HG03460 (cell line): ENCODE results near the gene ENOX2.
"Not testable (repeated sequence)": the region's sequence is repeated elsewhere in the genome, so short reads cannot be mapped to it uniquely, and the experiment has no call there.

Source experiments
- ATAC-seq: cut with Tn5 transposase; IDR thresholded peaks from one replicate; pipeline ENCODE4 v1.9.1; 2021; ENCODE audit not compliant: unreplicated experiment

ENOX2 gene

DNA sequence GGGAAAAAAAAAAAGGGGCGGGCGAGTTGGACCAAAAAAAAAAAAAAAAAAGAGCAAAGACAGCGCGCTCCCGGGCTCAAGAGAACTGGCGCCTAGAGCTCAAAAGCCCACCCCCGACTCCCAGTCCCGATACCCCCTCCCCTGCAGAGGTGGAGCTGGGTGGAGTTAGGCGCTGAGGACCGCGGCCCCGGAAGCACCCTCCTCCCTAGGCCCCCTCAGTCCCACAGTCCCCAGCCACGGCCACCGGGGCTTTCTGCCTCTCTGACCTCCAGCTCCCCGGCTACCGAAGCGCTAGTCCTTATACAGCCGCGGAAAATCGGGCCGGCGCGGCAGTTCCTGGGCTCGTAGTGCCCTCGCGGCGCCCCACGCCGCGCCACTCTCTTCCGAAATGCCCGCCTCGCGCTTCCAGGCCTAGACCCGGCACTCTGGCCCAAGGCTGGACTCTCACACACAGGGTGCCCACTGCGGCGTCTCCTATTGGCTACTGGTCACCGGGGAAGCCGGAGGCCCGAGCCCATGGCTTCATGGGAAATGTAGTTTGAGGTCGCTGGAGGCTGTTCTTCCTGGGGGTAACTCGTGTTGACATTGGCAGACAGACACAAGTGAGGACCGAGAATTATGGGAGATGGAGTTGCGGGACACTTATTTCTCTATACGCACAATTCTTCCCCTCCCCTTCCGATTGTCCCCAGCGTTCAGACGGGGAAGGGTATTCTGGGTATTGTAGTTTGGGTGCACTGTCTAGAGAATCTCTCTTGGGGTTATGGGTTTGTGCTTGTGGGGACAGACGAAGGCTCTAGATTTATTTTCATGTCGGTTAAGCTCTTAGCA, at the start of gene ENOX2:
Gene ENOX2, minus strand, starts transcription at position 427 of the 831 bp plus-strand sequence. CDS start 199,993 bp downstream, outside the sequence.
- peak; percentile 96 for ATAC-seq

- ATAC-seq = peak; percentile 91
Observed at GRCh38 chrX:130952266-130953043, 49.4 kb upstream of the ENOX2 start.

GRCh38 chrX:130944230-130944629, 41.2 kb upstream of the ENOX2 start:
- ATAC-seq = no peak

DNA sequence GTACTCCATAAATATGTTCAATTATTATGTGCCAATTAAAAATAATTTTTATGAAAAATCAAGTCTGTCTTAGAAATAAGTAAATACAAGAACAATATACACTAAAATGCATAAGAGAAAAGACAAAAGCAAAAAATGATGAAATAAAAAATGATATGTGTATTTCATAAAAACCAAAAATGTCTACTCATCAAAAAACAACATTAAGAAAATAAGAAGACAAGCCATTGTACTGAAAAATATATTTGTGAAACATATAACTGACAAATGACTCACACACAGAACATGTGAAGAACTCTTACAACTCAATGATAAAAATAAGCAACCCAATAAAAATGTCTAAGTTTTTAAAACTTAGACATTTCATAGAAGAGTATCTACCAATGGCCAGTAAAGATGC, 34.1 kb upstream of the ENOX2 start:
- no peak for ATAC-seq

DNA sequence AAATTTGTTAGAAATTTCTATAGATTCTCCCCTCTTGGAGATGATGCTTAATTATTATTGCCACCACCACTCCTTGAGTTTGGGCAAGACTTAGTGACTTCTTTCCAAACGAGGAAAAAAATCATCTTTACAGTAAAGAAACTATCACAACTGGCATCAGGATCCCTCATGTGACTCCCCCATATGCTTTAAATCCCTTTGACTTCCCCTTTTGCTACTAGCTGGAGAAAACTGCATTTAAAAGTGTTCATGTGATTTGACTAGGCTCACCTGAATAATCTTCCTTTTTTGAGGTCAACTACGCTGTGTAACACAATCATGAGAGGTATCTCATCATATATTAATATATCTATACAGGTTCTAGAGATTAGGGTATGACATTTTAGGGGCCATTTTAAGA, 30.3 kb upstream of the ENOX2 start:
- ATAC-seq = no peak

- ATAC-seq = not testable (repeated sequence)
Observed at GRCh38 chrX:130920405-130920804, 17.4 kb upstream of the ENOX2 start.

DNA sequence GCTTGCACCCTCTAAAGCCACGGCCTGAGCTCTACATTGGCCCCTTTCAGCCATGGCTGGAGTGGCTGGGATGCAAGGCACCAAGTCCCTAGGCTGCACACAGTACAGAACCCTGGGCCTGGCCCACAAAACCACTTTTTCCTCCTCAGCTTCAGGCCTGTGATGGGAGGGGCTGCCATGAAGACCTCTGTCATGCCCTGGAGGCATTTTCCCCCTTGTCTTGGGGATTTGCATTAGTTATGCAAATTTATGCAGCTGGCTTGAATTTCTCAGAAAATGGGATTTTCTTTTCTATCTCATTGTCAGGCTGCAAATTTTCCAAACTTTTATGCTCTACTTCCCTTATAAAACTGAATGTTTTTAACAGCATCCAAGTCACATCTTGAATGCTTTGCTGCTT, 16.7 kb upstream of the ENOX2 start:
- ATAC-seq = not testable (repeated sequence)

DNA sequence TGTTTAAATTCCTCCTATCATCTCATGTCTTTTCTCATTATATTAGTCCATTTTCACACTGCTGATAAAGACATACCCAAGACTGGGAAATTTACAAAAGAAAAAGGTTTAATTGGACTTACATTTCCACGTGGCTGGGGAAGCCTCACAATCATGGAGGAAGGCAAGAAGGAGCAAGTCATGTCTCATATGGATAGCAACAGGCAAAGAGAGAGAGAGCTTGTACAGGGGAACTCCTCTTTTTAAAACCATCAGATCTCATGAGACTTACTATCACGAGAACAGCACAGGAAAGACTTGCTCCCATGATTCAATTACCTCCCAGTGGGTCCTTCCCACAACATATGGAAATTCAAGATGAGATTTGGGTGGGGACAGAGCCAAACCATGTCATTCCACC, 15.5 kb upstream of the ENOX2 start:
- not testable (repeated sequence) for ATAC-seq

DNA sequence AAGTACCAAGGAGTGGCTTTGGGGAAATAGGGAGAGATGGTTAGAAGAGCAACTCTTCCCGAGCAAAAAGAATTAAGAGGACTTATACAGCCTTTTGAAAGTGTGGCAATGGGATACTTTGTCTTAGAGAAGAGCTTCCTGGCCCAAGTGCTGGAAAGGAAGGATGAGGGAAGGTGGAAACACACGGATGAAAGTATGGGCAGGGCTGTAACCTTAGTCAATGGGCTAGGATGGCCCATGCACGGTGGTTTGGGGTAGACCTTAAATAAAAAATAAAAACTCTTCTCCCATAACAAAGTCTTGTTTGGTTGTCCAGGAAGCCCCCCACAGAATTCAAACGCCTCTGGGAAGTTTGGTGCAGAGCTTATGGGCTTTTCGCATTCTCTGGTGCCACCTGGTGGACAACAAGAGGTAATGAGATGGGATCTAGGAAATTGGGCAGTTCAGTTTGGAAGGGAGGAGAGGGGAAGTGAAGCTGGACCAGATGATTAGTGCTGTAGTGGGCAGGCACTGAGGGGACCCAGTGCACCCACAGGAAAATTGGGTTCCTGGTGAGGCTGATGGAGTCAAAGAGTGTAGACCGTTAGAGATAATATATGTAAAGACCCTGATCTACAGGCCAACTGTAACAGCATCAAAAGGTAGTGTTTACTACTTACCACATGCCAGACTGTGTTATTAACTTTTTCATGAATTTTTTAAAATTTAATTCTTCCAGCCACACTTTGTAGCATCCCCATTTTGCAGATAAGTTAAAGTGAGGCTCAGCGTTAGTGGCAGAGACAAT, 13.8 kb upstream of the ENOX2 start:
- ATAC-seq = no peak

DNA sequence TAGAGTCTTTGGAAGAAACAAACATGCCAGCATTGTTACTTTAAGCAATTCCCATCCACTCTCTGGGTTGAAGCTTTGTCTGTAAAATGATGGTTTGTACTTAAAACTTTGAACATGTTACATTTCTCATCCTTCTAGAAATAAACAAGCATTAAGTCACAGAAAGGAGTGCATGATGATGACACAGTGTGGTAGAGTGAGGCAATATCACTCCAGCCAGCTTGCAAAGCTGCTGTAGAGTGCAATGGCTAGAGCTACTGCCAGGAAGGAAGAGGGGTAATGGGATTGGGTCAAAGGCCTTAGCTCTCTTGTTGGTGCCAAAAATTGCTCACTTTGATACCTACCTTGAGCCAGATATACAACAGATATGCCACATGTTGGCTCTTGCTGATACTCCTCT, 12.3 kb upstream of the ENOX2 start:
- no peak for ATAC-seq

DNA sequence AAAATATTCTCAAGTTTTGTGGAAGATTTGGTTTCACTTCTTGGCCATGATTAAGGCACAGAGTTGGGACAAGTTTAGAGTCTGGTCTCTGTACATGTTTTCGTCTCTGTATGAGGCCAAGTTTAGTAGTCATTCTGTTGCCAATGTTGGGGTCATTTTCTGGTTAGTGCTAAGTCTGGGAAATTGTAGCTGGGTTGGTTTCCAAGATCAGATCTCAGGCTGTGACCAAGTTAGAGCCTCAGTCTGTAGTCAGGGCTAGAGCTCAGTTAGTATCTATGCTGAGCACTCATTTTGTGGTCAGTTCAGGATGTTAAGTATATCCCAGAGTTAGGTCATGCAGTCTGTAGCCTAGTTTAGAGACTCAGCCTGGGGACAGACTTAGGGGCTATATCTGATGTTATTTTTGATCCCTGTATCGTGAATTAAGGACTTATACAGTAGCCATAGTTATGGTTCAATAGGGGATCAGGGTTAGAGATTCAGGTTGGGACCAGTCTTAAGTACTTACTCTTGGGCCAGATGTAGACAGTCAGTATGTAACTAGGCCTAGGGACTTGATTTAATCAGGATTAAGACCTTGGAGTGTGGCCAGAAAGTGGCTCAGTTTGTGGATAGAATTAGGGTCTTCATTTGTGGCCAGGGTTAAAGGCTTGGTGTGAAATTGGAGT, 6.6 kb upstream of the ENOX2 start:
- no peak for ATAC-seq

DNA sequence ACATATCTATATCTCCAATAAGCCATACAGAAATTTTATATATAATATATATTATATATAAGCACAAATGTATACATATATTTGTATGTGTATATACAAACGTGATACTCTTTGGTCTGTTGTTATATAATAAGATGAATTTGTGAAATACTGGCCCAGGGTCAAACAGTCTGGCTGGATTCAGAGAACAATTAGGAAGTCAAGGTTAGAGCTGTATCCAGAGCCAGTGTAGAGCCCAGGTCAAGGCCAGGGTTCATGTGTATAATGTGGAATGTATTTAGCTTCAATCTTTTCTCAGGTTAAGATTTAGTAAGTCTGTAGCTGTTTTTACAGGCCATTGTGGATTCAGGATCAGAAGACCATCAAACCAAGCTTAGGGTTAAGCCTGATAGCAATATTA, 3.8 kb upstream of the ENOX2 start:
- ATAC-seq = no peak

GRCh38 chrX:130902446-130902782, 595 bp downstream of the ENOX2 start:
- no peak for ATAC-seq

- no peak for ATAC-seq
Observed at GRCh38 chrX:130896802-130897501, 6.1 kb downstream of the ENOX2 start.

DNA sequence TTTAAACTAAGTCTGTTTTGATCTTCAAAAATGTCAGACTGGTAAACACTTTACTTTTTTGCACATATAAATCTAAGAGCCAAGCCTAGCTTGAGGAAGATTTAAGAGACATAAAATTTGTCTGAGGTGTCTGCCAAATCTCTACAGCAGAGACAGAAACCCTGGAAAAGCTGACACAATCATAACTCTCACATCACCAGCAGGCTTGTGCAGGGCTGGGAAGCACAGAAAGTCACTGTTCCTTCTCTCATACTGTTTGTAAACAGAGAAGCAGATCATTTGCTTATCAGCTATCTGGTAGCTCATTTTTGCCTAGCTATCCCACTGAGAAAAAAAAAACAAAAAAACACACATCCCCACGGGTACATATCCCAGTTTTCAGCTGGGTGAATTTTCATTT, 7.0 kb downstream of the ENOX2 start:
- no peak for ATAC-seq

- ATAC-seq = no peak
Observed at GRCh38 chrX:130895299-130895698, 7.7 kb downstream of the ENOX2 start.

DNA sequence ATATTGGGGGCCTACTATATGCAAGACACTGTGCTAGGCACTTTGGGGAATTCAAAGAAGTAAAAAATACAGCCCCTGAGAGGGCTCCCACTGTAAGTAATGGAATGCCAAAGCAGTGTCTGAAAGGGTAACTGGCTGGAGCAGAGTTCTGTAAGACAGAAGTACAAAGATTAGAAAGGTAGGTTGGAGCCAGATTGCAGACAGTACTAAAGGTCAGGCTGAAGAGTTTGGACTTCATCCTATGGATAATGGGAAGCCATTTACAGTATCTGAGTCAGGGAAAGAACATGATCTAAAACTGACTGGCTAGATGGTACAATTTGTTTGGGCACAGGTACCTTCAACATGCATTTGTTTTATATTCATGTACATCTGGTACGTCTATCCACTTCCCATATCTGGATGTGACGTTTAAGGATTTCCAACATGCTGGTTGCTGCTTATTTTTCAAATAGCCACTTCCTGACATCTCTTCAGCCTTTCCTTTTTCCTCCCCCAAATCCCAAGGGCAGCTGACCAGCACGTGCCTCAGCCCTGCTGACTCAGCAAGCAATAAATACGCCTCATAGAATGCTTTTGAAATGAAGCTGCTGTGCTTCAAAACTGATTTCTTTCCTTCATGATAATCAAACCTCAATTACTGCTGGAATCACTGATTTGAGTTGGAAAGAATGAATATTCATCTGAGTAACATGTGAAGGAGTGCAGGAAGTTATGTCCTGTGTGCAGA, 9.5 kb downstream of the ENOX2 start:
- ATAC-seq = no peak

DNA sequence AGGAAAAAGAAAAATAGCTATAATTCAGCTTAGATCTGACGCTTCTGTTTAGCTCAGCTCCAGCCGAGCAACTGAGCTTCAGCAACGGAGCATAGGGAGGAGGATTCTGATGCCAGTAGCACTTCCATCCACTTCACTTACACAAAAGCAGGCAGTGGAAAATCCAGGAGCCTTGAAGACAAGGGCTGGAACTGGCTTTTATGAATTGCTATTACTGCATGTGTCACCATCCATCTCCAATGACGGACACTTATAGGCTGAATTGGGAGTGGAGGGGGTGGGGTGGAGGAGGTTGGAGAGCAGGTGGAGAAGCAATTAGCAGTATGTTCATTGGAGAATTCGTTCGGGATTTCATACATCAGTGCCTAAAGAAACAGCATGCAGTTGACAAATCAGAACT, 15.6 kb downstream of the ENOX2 start:
- no peak for ATAC-seq

- no peak for ATAC-seq
Observed at GRCh38 chrX:130885996-130886395, 17.0 kb downstream of the ENOX2 start.

DNA sequence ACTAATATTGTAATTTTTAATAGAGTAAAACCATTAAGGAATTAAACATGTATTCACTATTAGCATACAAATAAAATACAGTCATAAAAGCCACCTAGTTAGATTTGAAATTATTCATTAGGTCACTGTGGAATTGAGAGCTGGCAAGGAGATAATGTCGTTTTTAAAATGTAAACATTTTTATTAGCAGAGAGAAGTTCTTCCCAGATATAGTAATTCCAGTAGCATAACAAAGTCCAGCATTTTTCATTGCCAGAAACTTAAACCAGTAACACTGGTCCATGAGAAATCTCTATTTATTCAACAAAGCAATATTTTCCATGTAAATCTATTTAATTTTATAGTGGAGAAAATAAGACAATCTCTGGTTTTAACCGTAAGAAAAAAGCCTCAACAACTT, 17.5 kb downstream of the ENOX2 start:
- no peak for ATAC-seq
